Nephron progenitor cell (in vitro differentiated cells): ENCODE data around the gene TIMP3.

Source experiments
- DNase-seq: peaks from one replicate; pipeline ENCODE4 v3.0.0; 2021
- H3K27ac Mint-ChIP-seq: 2 replicates; pipeline ENCODE4 v1.8.0; 2021; ENCODE audit warnings: mild to moderate bottlenecking, moderate library complexity, mixed read lengths
- H3K27me3 Mint-ChIP-seq: 2 replicates; pipeline ENCODE4 v1.8.0; 2021; ENCODE audit warnings: mild to moderate bottlenecking, low read depth, mixed read lengths; ENCODE audit not compliant: poor library complexity
- H3K36me3 Mint-ChIP-seq: 2 replicates; pipeline ENCODE4 v1.8.0; 2021; ENCODE audit warnings: low read depth, mixed read lengths
- H3K4me1 Mint-ChIP-seq: 2 replicates; pipeline ENCODE4 v1.8.0; 2021; ENCODE audit warnings: mixed read lengths
- H3K4me3 Mint-ChIP-seq: 2 replicates; pipeline ENCODE4 v1.8.0; 2021; ENCODE audit warnings: mild to moderate bottlenecking, moderate library complexity, mixed read lengths
- H3K9me3 Mint-ChIP-seq: 2 replicates; pipeline ENCODE4 v1.8.0; 2021; ENCODE audit warnings: mild to moderate bottlenecking, moderate library complexity, mixed read lengths
- TF ChIP-seq, protein P1 (sequence below): fragments of 200-600 bp; sonication (generic); IDR thresholded peaks from 2 replicates; pipeline ENCODE4 v1.5.0; 2021; ENCODE audit warnings: antibody characterized with exemption

The TIMP3 gene

DNA sequence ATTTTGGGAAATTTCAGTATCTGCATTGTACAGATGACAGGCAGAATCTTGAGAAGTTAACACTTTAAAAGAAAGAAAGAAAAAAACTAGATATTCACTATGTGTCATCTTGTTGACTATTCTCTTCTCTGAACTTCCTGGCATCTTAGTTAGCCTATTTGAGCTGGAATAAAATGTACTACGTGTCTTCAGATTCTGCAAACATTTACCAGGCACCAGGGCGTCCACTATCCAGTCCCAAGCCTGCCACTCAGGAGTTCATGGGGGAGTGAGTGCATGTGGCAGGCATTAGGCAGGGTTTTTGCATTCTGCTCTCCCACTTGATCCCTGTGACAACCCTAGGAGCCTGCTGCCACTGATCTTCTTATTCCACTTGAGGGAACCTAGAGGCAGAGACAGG lies 25.0 kb downstream of the TIMP3 start:
- Mint-ChIP-seq H3K4me3 (peak overlapping the region; percentile 18), H3K27me3 (peaks cover 3% of the 10 kb centered on the region), H3K36me3 (no peaks in the 10 kb centered on the region), H3K27ac (peak overlapping the region; percentile 52), H3K9me3 (no peaks in the 10 kb centered on the region), H3K4me1 (peaks cover 63% of the 10 kb centered on the region)
- DNase-seq: no peak
- TF ChIP-seq, protein P1, sequence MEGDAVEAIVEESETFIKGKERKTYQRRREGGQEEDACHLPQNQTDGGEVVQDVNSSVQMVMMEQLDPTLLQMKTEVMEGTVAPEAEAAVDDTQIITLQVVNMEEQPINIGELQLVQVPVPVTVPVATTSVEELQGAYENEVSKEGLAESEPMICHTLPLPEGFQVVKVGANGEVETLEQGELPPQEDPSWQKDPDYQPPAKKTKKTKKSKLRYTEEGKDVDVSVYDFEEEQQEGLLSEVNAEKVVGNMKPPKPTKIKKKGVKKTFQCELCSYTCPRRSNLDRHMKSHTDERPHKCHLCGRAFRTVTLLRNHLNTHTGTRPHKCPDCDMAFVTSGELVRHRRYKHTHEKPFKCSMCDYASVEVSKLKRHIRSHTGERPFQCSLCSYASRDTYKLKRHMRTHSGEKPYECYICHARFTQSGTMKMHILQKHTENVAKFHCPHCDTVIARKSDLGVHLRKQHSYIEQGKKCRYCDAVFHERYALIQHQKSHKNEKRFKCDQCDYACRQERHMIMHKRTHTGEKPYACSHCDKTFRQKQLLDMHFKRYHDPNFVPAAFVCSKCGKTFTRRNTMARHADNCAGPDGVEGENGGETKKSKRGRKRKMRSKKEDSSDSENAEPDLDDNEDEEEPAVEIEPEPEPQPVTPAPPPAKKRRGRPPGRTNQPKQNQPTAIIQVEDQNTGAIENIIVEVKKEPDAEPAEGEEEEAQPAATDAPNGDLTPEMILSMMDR: no peak

DNA sequence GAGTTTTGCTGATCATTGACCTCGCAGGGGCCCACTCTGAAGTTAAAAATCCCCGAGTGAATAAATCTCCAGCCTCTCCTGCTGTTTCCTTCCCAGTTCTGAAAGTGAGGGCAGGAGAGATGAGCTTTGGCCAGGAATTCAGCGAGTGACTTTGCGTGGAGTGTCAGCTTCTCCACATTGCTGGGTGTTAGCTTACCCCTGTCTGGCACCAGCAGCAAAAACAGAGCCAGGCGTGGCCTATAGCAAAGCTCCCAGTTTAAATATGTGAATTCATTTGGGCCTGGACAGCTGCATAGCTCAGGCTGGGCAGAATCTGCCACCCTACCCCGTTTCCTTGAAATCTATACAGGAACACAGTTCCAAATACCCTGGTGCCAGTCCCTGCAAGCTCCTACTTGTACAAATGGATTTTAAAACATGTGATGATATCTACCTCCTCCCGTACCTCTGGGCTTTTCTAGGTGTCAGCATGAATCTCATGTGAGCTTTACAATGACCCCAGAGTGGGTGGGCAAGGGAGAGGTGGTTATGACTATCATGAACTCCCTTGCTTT lies 25.6 kb downstream of the TIMP3 start:
- no peak overlapping the region for H3K27ac Mint-ChIP-seq
- peaks cover 5% of the 10 kb centered on the region for H3K27me3 Mint-ChIP-seq
- no peak overlapping the region for H3K4me3 Mint-ChIP-seq
- no peaks in the 10 kb centered on the region for H3K9me3 Mint-ChIP-seq
- H3K4me1 Mint-ChIP-seq: peaks cover 69% of the 10 kb centered on the region
- no peak for DNase-seq
- TF ChIP-seq, protein P1: no peak
- H3K36me3 Mint-ChIP-seq: no peaks in the 10 kb centered on the region

DNA sequence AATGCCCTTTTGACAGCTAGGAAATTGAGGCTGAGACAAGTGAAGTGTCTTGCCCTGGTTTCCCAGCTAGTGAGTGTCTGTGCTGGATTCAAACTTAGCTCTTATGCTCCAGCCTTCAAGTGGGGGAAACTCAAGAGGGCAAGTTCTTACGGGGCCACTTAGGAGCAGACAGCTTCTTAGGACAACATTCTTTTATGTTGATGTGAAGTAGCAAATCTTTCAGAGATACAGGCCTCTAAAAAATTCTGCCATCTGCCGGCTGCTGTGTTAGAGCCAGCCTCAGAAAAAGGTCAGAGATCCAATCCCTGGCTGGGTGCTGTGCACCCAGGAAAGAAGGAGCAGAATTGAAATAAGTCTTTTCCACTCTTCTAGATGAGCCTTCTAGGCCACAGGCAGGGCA lies 26.6 kb downstream of the TIMP3 start:
- Mint-ChIP-seq H3K27me3 (peaks cover 6% of the 10 kb centered on the region), H3K4me3 (no peak overlapping the region), H3K9me3 (no peaks in the 10 kb centered on the region), H3K36me3 (no peaks in the 10 kb centered on the region), H3K4me1 (peaks cover 74% of the 10 kb centered on the region), H3K27ac (no peak overlapping the region)
- TF ChIP-seq, protein P1: no peak
- DNase-seq: no peak

DNA sequence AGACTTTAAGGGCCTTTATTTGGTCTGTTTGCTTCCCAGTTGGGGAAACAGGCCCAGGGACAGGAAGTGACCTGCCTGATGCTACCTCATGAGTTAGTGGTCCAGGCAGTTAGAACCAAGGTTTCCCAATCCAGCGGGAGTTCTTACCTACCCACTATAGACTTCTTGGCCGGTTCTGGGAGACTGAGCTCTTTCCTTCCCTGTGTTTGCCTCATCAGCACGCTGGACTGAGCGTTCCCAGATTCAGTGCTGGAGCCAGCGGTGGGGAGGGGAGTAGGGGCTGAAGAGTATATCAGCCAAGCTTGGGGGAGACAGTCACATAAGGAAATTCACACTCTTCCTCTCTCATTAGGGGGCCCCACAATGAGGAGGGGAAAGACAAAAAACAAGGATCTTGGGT lies 27.1 kb downstream of the TIMP3 start:
- Mint-ChIP-seq H3K36me3 (no peaks in the 10 kb centered on the region), H3K4me3 (no peak overlapping the region), H3K27ac (no peak overlapping the region), H3K9me3 (no peaks in the 10 kb centered on the region), H3K4me1 (peaks cover 71% of the 10 kb centered on the region), H3K27me3 (peaks cover 6% of the 10 kb centered on the region)
- DNase-seq: no peak
- TF ChIP-seq, protein P1: no peak

DNA sequence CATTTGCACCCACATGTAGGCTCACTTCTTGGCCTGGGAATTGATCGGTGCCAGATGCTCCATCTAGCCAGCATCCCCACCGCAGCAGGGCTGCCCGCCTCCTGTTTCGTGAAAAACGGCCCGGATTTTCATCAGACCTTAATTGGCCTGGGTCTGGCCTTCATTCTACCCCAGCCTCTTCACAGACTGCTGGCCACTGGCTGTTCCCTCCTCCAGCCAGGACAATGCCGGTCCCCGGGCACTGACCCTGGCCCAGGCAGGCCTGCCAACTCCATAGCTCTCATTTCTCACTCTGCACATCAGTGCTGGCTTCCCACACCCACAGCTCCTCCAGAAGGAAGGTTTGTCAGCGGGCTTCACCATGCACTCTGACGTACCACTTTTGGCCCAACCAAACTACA lies 27.9 kb downstream of the TIMP3 start:
- H3K27me3 Mint-ChIP-seq: peaks cover 6% of the 10 kb centered on the region
- peaks cover 68% of the 10 kb centered on the region for H3K4me1 Mint-ChIP-seq
- no peak for DNase-seq
- TF ChIP-seq, protein P1: no peak
- no peak overlapping the region for H3K4me3 Mint-ChIP-seq
- H3K9me3 Mint-ChIP-seq: no peaks in the 10 kb centered on the region
- H3K27ac Mint-ChIP-seq: no peak overlapping the region
- H3K36me3 Mint-ChIP-seq: no peaks in the 10 kb centered on the region

DNA sequence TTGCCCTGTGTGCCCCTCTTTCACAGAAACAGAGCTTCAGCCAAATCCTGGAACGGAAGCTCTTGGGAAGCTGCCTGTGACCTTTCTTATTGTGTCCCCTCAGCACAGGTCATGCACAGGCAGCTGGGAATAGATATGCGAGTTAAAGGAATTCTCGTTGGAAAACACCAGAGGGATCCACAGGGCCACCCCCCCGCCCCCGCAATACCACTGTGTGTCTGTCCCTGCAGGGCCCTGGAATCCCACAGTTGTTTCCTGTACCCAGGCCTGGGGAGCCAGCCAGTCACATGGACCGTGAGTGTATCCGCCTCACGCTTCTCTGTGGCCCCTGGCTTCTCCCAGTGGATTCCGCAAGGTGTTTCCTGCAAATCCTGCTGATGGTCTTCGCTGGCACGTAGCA lies 29.0 kb downstream of the TIMP3 start:
- Mint-ChIP-seq H3K4me1 (peaks cover 59% of the 10 kb centered on the region), H3K27ac (no peak overlapping the region), H3K27me3 (peaks cover 6% of the 10 kb centered on the region), H3K4me3 (no peak overlapping the region), H3K9me3 (no peaks in the 10 kb centered on the region), H3K36me3 (no peaks in the 10 kb centered on the region)
- DNase-seq: peak; percentile 43
- TF ChIP-seq, protein P1: no peak
